HEK293T (cell line): Measurements from ENCODE around the gene ZMYM1.

Experiments
- ELF4 ChIP-seq: fragments of 450-650 bp; IDR thresholded peaks from 2 replicates; pipeline ENCODE4 v1.6.1; 2017; ENCODE audit warnings: antibody characterized with exemption
- FOXA1 ChIP-seq: fragments of 450-650 bp; IDR thresholded peaks from 2 replicates; pipeline ENCODE4 v1.6.1; 2016; ENCODE audit warnings: mild to moderate bottlenecking
- FOXK2 ChIP-seq: fragments of 450-650 bp; IDR thresholded peaks from 2 replicates; pipeline ENCODE4 v1.6.1; 2016; ENCODE audit warnings: mild to moderate bottlenecking
- FOXM1 ChIP-seq: fragments of 450-650 bp; IDR thresholded peaks from 2 replicates; pipeline ENCODE4 v1.6.1; 2017; ENCODE audit warnings: mild to moderate bottlenecking, borderline replicate concordance
- HDGF ChIP-seq: fragments of 450-650 bp; IDR thresholded peaks from 2 replicates; pipeline ENCODE4 v1.6.1; 2017; ENCODE audit warnings: antibody characterized with exemption, borderline replicate concordance
- L3MBTL2 ChIP-seq: fragments of 450-650 bp; conservative IDR thresholded peaks from 2 replicates; pipeline ENCODE4 v1.6.1; 2016; ENCODE audit warnings: mild to moderate bottlenecking
- SUZ12 ChIP-seq: fragments of 450-650 bp; IDR thresholded peaks from 2 replicates; pipeline ENCODE4 v1.6.1; 2016; ENCODE audit warnings: mild to moderate bottlenecking
- TARDBP ChIP-seq: fragments of 450-650 bp; IDR thresholded peaks from 2 replicates; pipeline ENCODE4 v1.6.1; 2016

GRCh38 chr1:35046730-35047129 lies 32.5 kb upstream of the ZMYM1 start:
- no peak for TF ChIP-seq FOXK2
- no peak for TF ChIP-seq TARDBP
- no peak for TF ChIP-seq HDGF
- no peak for TF ChIP-seq L3MBTL2
- TF ChIP-seq ELF4, result no peak
- TF ChIP-seq FOXA1, result no peak
- TF ChIP-seq SUZ12, result no peak
- TF ChIP-seq FOXM1, result no peak
